GM19240 (cell line): ENCODE data around the gene RDH13.
"Not testable (repeated sequence)": the region's sequence is repeated elsewhere in the genome, so short reads cannot be mapped to it uniquely, and the experiment has no call there.

Experiments used
- DNase-seq: peaks from one replicate; pipeline ENCODE4 v3.0.0; 2011; ENCODE audit warnings: low spot score; ENCODE audit not compliant: insufficient read length

RDH13 gene

DNA sequence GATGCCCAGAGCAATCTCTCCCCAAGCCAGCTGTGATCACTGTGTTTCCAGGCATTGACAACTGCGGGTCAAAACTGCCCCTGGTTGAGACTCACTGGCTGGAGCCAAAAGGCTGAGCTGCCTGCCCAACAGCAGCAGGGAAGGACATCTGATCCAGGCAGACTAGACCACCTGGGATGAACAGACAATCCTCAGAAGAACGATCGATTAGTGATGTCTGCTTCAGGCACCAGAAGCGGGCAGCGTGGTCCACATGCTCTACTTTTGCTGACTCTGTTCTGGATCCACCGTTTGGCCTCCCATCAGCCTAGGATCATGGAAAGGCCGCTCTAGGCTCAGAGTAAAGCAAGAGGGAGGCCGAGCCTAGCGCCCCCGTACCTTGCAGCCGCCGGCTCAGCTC lies 15.0 kb downstream of the RDH13 start:
- no peak for DNase-seq

DNA sequence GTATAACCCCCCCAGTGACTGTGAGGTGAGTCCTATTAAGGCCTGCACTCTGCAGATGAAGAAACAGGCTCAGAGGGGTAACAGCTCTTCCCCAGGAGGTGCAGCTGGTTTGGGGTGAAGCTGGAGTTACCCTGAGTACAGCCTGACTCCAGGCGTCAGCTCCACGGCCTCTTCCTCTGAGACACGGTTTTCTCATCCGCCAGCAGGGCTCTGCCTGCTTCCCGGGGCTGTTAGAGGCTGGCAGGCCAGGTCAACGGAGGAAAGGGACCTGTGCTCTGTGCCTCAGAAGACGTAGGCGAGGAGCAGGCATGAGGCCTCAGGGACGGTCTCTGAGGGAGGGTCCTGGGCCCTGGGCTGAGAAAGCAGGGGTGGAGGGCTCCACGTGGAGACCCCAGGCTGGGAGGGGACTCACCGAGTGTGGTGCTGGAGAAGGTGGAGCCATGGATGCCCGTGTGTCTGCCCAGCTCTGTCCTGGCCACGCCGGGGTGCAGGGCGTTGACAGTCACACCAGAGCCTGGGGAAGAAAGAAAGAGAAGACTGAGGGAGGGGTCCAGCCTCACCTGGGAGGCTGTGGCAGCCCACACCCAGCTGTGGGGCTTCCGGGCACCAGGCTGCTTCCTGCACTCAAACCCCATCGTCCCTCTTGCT lies 15.8 kb downstream of the RDH13 start:
- DNase-seq, result no peak

DNA sequence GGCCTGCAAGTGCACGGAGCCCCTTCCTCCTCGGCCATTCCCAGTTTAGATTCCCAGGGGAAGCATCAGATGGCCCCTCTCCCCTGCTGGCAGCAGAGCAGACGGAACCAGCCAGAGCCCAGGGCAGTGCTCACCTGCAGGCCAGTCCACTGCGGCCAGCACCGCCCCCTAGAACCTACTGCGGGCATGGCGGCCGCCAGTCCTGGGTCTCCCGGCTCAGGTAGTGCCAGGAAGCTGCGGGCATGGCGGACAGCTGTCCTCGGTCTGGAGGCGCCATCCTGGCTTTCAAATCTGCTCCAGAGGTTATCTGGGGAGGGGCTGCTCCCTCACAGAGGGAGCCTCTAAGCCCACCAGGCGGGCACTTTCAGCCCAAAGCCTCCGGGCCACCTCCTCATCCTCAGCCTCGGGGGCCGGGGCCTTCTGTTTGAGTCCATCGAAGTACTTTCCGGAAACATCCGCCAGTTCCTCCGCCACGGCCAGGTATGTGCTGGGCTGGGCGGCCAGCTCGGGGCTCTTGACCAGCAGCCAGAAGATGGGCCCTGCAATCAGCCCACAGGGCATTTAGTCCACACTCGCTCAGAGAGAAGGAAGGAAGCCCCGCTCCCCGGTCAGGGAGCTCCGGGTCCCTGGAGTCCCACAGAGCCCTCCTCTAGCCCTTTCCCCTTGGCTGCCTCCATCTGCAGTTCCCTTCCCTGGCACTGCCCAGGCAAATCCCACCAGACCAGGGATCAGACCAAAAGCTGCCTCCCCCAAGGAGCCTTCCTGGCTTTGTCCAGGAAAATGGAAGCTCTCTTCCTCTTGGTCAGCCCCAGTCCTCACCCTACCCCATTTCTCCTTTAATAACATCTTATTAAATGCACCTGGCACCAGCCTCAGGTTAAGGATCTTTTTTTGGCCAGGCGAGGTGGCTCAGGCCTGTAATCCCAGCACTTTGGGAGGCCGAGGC lies 17.9 kb downstream of the RDH13 start:
- DNase-seq, result no peak

DNA sequence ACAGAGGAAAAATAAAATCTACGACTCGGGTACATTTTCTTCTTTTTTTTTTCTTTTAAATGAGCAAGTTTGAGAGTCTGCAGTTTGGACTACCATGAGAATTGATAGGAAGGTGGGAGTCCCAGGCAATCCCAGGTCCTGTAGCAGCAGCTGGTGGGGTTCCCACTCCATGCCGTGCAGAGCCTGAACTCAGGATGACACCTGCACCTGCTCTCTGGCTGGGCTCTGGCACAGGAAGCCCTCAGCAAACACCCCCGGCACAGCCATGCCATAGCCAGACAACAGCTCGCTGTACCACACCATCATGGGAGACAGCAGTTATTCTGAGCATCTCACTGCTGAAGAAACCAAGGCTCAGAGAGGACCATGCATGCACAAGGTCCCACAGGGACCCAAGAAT lies 18.7 kb downstream of the RDH13 start:
- DNase-seq, result no peak

DNA sequence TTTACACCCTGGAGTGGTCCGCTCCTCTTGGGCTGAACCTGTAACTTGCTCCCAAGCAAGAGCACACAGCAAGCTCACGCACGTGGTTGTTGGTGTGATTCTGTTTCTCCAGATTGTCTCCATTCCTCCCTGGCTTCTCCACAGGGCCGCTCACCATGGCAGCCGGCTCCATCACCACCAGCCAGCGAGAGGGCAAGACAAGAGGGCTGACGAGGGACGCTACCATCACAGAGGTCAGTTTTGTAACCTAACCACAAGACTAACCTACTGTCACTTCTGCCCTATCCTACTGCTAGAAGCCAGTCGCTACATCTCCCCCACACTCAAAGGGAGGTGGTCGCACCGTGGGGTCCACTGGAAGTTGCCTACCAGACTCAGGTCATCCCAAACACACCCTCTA lies 20.3 kb downstream of the RDH13 start:
- no peak for DNase-seq

DNA sequence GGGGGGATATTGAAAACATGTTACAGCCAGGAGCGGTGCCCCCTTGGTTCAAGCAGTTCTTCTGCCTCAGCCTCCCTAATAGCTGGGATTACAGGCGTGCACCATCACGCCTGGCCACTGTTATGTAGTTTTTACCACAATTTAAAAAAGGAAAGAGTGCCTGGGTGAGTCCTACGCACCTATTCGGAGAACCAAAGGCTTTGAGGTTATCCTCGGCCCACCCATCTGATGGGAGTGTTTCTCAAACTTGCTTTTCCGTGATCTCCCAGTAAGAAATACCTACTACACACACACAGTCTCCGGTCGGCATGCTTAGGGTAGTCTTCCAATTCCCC lies 20.6 kb downstream of the RDH13 start:
- DNase-seq, result no peak

DNA sequence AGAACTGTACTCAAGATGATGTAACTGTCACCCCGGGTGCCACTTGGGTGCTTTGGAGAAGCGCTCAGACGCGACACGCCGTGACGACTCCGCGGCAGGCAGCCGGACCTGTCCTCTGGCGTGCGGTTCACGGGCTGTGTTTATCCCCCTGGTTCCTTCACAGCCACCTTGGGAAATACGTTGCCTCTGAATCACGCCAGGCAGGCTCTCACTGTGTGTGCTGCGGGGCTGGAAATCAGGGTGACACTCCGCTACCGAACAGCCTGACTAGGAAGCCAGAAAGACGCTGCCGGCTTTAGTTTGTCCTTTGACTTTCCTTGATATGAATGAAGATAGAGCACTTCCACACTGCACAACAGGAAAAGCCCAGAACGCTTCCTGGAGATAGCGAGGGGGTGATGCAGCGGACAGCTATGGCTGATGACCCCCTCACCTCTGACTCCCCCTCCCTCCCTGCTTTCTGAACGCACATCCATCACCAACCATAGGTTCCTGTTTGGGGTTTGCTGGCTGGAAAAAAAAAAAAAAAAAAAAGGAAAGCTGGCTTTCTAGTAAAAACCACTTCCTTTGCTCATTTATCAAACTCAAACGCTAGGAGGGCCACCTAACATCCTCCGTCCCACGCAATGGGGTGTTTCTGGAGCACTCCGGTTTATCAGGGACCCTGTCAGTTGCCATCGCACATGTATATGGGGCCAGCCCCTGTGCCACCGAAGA lies 21.2 kb downstream of the RDH13 start:
- no peak for DNase-seq

DNA sequence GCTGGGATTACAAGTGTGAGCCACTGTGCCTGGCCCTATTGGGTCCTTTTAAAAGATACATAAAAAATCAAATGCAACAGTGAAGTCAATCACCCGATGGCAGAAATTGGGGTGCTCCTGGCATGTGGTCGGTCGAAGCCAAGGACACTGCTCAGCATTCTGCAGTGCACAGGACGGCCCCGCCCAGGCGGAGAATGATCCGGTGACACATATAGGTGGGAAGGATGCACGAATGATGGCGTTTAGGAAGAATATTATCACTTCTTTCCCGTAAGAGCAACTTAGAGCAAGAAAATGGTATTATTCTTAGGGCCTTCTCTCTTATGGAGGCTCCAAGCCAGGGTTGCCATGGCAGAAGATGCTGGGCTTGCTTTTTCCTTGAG lies 21.7 kb downstream of the RDH13 start:
- DNase-seq, result no peak

DNA sequence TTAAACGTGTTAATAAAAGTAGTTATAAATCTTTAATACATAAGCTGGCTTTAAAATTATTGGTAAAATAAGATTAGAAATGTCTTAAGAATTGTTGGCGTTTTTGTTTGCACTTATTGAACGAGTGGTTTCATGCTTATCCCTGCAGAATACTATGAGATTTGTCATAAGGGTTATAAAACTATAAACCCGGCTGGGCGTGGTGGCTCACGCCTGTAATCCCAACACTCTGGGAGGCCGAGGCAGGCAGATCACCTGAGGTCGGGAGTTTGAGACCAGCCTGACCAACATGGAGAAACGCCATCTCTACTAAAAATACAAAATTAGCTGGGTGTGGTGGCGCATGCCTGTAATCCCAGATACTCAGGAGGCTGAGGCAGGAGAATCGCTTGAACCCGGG lies 22.3 kb downstream of the RDH13 start:
- not testable (repeated sequence) for DNase-seq

DNA sequence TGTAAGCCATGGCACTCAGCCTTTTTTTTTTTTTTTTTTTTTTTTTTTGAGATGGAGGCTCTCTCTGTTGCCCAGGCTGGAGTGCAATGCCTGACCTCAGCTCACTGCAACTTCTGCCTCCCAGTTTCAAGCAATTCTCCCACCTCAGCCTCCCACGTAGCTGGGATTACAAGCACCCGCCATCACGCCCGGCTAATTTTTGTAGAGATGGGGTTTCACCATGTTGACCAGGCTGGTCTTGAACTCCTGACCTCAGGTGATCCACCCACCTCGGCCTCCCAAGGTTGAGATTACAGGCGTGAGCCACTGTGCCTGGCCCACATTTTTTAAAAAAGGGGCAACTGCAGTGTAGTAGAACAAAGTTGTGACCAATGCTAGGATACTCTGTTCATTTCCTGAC lies 25.3 kb downstream of the RDH13 start:
- DNase-seq, result not testable (repeated sequence)

DNA sequence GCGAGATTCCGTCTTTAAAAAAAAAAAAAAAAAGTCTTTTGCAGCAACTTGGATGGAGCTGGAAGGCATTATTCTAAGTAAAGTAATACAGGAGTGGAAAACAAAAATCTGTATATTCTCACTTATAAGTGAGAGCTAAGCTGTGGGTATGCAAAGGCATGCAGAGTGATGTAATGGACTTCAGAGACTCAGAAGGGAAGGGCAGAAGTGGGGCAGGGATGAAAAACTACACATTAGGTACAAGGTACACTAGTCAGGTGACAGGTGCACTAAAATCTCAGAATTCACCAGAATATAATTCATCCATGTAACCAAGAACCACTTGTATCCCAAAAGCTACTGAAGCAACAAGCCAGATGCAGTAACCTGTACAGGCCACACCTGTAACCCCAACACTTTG lies 26.9 kb downstream of the RDH13 start:
- DNase-seq, result no peak

DNA sequence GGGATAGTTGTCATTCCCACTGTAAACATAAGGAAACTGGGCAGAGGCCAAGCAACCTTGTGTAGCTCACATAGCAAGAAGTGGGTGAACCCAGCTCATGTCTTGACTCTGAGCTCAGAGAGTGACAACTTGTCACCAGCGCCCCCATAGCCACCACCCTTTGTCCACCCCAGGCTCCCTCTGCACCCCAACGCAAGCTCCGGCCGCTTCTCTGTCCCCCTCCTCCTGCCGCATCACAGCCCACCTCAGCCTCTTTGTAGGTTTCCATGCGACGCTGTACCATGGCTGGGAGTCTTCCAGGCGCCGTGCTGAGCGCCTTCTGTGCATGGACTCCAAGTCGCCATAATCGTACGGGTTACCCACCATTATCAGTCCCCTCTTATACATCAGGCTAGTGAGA lies 28.2 kb downstream of the RDH13 start:
- DNase-seq, result no peak

DNA sequence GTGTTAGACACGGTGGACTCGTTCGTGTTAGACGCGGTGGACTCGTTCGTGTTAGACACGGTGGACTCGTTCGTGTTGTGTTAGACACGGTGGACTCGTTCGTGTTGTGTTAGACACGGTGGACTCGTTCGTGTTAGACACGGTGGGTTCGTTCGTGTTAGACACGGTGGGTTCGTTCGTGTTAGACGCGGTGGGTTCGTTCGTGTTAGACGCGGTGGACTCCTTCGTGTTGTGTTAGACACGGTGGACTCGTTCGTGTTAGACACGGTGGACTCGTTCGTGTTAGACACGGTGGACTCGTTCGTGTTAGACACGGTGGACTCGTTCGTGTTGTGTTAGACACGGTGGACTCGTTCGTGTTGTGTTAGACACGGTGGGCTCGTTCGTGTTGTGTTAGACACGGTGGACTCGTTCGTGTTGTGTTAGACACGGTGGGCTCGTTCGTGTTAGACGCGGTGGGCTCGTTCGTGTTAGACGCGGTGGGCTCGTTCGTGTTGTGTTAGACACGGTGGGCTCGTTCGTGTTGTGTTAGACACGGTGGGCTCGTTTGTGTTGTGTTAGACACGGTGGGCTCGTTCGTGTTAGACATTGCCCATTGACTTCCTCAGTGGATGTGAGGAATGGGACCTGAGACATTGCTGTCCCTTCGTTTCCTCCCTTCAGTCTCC lies 29.8 kb downstream of the RDH13 start:
- DNase-seq, result not testable (repeated sequence)

DNA sequence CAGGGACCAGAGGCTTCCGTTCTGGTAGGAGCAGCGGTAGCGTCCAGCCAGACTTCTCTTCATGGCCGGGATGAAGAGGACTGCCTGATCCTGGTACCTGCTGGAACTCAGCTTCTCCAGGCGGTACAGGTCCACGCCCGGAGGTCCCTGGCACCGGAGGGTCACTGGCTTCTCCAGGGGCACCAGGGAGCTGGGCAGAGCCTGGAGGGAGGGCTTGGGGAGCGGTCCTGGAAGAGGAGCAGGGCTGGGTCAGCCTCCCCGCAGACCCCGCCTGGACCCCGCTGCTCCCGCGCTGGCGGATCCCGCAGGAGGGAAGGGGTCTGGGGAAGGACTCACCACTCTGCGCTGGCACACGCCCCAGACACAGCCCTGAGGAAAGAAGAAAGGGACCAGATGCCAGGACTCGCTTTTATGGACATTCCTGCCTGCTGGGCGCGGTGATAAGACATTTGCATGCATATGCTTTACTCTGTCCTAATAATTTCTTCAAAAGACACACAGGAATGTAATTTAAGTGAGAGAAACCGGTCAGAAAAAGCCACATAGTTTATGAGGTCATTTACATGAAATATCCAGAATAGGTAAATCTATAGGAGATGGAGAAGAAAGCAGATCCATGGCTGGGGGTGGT lies 30.7 kb downstream of the RDH13 start:
- no peak for DNase-seq

DNA sequence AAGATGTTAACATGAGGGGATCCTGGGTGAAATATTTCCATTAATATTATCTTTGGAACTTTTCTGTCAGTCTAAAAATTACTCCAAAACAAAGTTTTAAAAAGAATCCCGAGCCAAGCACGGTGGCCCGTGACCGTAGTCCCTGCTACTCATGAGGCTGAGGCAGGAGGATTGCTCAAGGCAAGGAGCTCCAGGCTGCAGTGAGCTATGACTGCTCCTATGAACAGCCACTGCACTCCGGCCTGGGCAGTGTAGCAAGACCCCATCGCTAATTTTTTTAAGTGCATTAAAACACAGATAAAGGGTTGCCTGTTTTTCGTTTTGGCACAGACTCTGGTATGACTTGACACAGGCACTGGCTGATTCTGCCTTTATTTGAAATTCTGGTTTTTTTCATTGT lies 31.8 kb downstream of the RDH13 start:
- DNase-seq, result no peak

DNA sequence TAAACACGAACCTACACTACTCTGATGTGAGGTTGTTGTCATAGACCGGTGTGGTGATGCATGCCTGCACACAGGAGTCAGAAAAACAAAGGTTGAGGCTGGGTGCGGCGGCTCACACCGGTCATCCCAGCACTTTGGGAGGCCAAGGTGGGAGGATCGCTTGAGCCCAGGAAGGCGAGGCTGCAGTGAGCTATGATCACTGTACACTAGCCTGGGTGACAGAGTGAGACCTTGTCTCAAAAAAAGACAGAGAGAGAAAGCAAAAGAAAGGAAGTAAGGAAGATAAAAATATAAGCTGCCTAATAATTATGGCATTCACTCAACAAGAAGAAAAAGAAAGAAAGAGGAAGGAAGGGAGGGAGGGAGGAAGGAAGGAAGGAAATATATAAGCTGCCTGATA lies 34.2 kb downstream of the RDH13 start:
- no peak for DNase-seq

DNA sequence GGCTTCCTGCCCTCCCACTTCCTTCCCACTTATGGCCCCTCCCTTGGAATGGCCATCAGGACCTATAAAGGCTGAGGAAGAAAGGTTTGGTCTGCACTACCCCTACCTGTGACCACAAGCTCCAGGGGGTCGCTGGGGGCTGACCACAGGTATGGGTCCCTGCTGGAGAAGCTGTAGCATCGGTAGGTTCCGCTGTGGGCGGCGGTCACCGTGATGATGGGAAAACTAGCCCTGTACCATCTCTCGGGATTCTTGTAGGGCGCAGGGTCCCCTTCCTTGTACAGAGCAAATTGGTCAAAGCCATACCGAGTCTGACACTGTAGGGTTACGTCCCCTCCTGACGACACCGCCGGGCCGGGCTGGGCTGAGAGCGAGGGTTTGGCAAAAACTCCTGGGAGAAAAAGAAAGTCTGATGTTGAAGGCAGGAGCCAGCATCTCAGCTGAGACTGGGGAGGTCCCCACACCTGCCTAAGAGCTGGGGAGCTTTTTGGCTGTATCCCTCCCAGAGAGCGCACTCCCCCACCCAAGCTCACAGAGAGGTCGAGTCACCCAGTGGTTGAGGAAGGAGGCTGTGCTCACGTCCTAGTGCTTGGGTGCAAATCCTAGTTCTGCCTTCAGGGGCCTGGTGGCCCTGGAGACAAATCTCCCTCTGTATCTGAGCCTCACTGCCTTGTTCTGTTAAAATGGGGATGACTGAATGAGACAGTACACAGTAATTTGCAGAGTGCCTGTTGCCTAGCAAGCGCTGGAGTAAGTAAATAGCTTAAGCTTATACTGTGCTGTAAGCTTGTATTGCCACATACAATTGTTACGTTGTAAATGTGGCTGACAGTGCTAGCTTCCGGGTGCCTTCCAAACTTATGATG lies 35.2 kb downstream of the RDH13 start:
- no peak for DNase-seq

DNA sequence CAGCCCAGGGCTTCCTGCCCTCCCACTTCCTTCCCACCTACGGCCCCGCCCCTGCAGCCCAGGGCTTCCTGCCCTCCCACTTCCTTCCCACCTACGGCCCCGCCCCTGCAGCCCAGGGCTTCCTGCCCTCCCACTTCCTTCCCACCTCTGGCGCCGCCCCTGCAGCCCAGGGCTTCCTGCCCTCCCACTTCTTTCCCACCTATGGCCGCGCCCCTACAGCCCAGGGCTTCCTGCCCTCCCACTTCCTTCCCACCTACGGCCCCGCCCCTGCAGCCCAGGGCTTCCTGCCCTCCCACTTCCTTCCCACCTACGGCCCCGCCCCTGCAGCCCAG lies 35.8 kb downstream of the RDH13 start:
- not testable (repeated sequence) for DNase-seq

DNA sequence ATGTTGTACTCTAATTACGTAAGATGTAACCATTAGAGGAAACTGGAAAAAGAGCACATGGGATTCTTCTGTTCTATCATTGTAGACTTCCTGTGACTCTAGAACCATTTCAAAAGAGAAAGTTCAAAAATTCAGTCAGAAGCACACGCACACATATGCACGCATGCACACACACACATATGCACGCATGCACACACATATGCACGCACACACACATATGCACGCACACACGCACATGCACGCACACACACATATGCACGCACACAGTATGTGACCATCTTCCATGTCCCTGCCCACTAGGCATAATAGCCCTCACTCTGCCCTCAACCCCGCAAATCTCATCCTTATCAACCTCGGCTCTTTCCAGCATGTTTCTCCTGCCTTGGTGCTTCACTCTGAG lies 38.8 kb downstream of the RDH13 start:
- DNase-seq, result no peak

DNA sequence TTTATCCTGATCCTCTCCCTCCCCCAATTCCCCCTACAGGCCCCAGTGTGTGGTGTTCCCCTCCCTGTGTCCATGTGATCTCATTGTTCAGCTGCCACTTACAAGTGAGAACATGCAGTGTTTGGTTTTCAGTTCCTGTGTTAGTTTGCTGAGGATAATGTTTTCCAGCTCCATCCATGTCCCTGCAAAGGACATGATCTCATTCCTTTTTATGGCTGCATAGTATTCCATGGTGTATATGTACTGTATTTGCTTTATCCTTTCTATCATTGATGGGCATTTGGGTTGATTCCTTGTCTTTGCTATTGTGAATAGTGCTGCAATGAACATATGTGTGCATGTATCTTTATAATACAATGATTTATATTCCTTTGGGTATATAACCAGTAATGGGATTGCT lies 42.6 kb downstream of the RDH13 start:
- DNase-seq, result not testable (repeated sequence)

DNA sequence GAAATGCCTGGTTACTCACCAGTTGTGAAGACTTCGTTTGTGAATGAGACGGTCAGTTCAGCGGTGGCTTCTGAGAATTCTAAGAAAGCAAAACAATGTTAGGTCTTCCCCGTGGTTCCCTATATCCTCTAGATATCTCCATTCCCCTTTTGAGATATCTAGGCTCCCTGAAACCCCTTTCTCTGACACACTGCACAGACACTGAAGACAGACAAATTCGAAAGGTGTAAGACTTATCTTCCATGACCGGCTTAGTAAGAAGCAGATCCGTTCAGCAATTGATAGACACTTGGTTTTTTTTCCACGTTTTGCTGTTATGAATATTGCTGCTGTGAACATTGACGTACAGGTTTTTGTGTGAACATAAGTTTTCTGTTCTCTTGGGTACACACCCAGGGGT lies 44.3 kb downstream of the RDH13 start:
- no peak for DNase-seq
